HG03565 (cell line): ENCODE results near the gene KCNT1.

ENCODE experiments used
- ATAC-seq: cut with Tn5 transposase; IDR thresholded peaks from one replicate; pipeline ENCODE4 v1.9.1; 2021; ENCODE audit warnings: mild to moderate bottlenecking, moderate library complexity; ENCODE audit not compliant: unreplicated experiment

KCNT1 gene

GRCh38 chr9:135794057-135794335, 92.0 kb downstream of the KCNT1 start:
- ATAC-seq, result no peak

- ATAC-seq, result no peak
Measured at GRCh38 chr9:135794361-135794885, 92.4 kb downstream of the KCNT1 start.

GRCh38 chr9:135795391-135795790, 93.4 kb downstream of the KCNT1 start:
- ATAC-seq, result no peak

- ATAC-seq, result no peak
Measured at GRCh38 chr9:135796784-135797485, 95.0 kb downstream of the KCNT1 start.

- no peak for ATAC-seq
Measured at GRCh38 chr9:135797507-135798262, 95.7 kb downstream of the KCNT1 start.

GRCh38 chr9:135798263-135798585, 96.2 kb downstream of the KCNT1 start:
- no peak for ATAC-seq

- ATAC-seq, result no peak
Measured at GRCh38 chr9:135799261-135799660, 97.3 kb downstream of the KCNT1 start.

GRCh38 chr9:135801070-135801469, 99.1 kb downstream of the KCNT1 start:
- no peak for ATAC-seq

GRCh38 chr9:135802876-135803419, 101.0 kb downstream of the KCNT1 start:
- no peak for ATAC-seq

GRCh38 chr9:135803441-135803840, 101.5 kb downstream of the KCNT1 start:
- ATAC-seq, result no peak

GRCh38 chr9:135804581-135805421, 102.8 kb downstream of the KCNT1 start:
- no peak for ATAC-seq

GRCh38 chr9:135805422-135806022, 103.5 kb downstream of the KCNT1 start:
- ATAC-seq, result no peak

- ATAC-seq, result no peak
Measured at GRCh38 chr9:135809166-135809565, 107.2 kb downstream of the KCNT1 start.

GRCh38 chr9:135810806-135811575, 109.0 kb downstream of the KCNT1 start:
- no peak for ATAC-seq

- no peak for ATAC-seq
Measured at GRCh38 chr9:135811801-135812200, 109.8 kb downstream of the KCNT1 start.

GRCh38 chr9:135812961-135813360, 111.0 kb downstream of the KCNT1 start:
- ATAC-seq, result no peak

- no peak for ATAC-seq
Measured at GRCh38 chr9:135813671-135814290, 111.8 kb downstream of the KCNT1 start.

- no peak for ATAC-seq
Measured at GRCh38 chr9:135814421-135815095, 112.6 kb downstream of the KCNT1 start.

GRCh38 chr9:135815413-135815812, 113.4 kb downstream of the KCNT1 start:
- ATAC-seq, result no peak
